ENCODE results near the gene YY1.
"Not testable (repeated sequence)": the region's sequence is repeated elsewhere in the genome, so short reads cannot be mapped to it uniquely, and the experiment has no call there.

YY1 gene

GRCh38 chr14:100294213-100294962 is 55.4 kb downstream of the YY1 start:
- no peak for TF ChIP-seq CTCF (IDR thresholded peaks at IDR 0.05; ENCODE audit: low read depth, low read length)
- no peak overlapping the region for H3K4me3 ChIP-seq (replicated peaks in 1 of 2; ENCODE audit: low read depth in 2 of 2, low read length in 2 of 2)
- DNase-seq (ENCODE audit: low read depth in 2 of 2) = peak; percentile 34 to 53

GRCh38 chr14:100294963-100295330 is 56.0 kb downstream of the YY1 start:
- TF ChIP-seq CTCF (IDR thresholded peaks at IDR 0.05; ENCODE audit: low read depth, low read length) = no peak
- no peak for DNase-seq (ENCODE audit: low read depth in 2 of 2)

GRCh38 chr14:100295376-100296105 is 56.6 kb downstream of the YY1 start:
- no peak overlapping the region for H3K4me3 ChIP-seq (replicated peaks in 1 of 2; ENCODE audit: low read depth in 2 of 2, low read length in 2 of 2)
- DNase-seq (ENCODE audit: low read depth in 2 of 2) = no peak
- no peak for TF ChIP-seq CTCF (IDR thresholded peaks at IDR 0.05; ENCODE audit: low read depth, low read length)

More at GRCh38 chr14:100294963-100295330, 56.0 kb downstream of the YY1 start:
- no peak overlapping the region for H3K4me3 ChIP-seq (replicated peaks in 1 of 2; ENCODE audit: low read depth in 2 of 2, low read length in 2 of 2)

- H3K4me3 ChIP-seq (replicated peaks in 1 of 2; ENCODE audit: low read depth in 2 of 2, low read length in 2 of 2) = no peak overlapping the region
- no peak for TF ChIP-seq CTCF (IDR thresholded peaks at IDR 0.05; ENCODE audit: low read depth, low read length)
- DNase-seq (ENCODE audit: low read depth in 2 of 2) = no peak
Measured at GRCh38 chr14:100296106-100296651, 57.2 kb downstream of the YY1 start.

- DNase-seq (ENCODE audit: low read depth in 2 of 2); H3K4me3 ChIP-seq (replicated peaks in 1 of 2; ENCODE audit: low read depth in 2 of 2, low read length in 2 of 2): not testable (repeated sequence)
Measured at GRCh38 chr14:100296729-100297128, 57.8 kb downstream of the YY1 start.

- no peak for TF ChIP-seq CTCF (IDR thresholded peaks at IDR 0.05; ENCODE audit: low read depth, low read length)
- peak; percentile 52 to 88 for DNase-seq (ENCODE audit: low read depth in 2 of 2)
- H3K4me3 ChIP-seq (replicated peaks in 1 of 2; ENCODE audit: low read depth in 2 of 2, low read length in 2 of 2) = no peak overlapping the region
Measured at GRCh38 chr14:100297320-100298300, 58.7 kb downstream of the YY1 start.

Measured in cardiac fibroblast (primary cell).